Activated CD4-positive, CD25-positive, alpha-beta regulatory T cell treated with anti-CD3 and anti-CD28 coated beads, Interleukin-2, amount 50 U/mL, for 16 hours (primary cell): ENCODE results near the gene CSN1S1.
"Not testable (repeated sequence)": the region's sequence is repeated elsewhere in the genome, so short reads cannot be mapped to it uniquely, and the experiment has no call there.

Experiments
- DNase-seq: peaks from one replicate; pipeline ENCODE4 v3.0.0-alpha.2; 2020; ENCODE audit warnings: low read depth, low spot score

CSN1S1 gene, protein sequence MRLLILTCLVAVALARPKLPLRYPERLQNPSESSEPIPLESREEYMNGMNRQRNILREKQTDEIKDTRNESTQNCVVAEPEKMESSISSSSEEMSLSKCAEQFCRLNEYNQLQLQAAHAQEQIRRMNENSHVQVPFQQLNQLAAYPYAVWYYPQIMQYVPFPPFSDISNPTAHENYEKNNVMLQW

DNA sequence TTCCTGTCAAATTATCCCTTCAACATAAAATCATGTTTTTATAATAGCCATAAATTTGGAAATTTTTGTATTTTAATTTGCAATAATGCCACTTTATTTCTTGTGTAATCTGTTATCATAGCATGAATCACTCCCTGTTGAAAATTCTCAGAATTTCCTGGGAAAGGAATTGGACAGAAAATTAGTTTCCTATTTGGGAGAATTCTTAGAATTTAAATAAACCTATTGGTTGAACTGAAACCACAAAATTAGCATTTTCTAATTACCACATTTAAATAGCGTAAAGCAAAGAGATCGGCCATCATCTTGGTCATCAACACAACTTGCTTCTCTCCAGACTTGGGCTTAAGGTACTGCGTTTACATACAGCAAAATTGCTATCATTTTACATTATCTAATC is at the start of gene CSN1S1:
Gene CSN1S1, plus strand, starts transcription at position 301 of the 400 bp plus-strand sequence. CDS start 1,488 bp downstream, outside the sequence.
- DNase-seq = no peak

DNA sequence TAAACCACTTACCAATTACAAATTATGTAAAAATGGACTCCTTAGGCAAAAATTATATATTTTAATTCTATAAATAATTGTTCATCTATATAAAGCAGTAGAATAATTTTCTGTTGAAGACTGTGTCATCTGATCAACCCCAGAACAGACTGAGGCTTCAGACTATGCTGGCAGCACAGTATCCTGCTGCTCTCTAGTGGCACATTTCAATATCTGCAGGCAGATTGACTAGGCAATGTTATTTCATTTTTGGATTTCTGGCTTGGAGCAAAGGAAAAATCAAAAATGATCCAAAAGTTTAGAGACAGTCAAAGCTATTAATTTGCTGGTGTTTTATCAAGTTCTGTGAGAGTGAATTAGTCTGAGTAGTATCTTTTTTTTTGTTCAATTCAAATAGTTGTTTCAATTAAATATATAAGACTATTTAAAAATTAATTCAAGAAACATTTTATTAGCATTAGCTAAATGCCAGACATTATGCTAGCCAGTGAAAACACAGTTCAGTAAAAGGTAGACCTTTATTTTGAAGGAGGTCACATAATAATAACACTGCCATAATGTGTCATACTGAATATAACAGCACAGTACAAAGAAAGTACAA is 49.6 kb upstream of the CSN1S1 start:
- DNase-seq = no peak

- no peak for DNase-seq
Observed at GRCh38 chr4:69882150-69882549, 48.7 kb upstream of the CSN1S1 start.

DNA sequence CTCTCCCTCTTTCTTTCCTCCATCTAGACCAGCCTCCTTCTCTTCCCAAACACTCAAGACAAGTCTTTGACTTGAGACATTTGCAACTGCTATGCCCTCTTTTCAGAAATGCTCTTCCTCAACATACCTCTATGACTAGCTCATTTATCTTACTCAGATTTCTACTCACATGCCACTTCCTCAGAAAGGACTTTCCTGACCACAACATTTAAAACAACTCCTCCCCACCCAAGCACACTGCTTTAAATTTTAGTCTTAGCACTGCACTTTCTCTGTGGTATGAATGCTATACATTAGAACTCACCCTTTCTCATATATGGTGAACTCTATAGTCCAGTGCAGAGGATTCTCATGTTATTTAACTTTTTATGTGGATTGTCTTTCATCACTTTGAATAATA is 42.5 kb upstream of the CSN1S1 start:
- DNase-seq = no peak

DNA sequence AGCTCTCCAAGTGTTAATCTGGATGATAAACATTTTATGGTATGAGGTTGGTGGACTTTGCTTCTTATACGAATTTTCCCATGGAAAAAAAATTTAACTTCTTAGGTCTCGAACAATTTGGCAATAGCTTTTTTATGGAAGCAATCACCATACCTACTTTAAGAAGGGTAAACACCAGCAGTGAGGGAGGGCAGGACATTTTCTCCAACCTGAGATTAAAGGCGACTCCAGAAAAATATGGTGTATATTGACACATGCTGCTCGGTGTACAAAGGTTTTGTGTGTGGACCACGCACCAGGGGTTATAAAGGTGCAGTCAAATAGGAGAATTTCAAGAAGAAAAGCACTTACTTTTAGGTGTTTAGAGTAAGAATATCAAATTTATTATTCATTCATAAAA is 36.7 kb upstream of the CSN1S1 start:
- DNase-seq = no peak

DNA sequence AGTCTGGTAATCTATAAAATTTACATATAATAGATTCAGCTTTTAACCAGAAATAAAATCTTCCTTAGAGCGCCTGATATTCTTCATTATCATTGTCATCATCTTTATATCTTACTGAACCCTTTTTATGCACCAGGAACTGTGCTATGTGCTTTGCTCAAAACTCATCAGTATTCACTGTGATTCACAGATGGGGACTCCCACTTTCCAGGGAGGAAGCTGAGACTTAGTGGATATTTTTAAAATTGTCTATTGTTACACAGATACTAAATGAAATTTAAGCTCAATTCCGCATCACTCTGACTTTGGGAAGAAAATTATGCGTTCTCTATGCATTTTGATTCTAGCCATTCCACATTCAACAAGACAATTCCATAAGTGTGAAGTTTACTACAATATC is 36.1 kb upstream of the CSN1S1 start:
- DNase-seq = no peak

GRCh38 chr4:69896530-69897116 is 34.2 kb upstream of the CSN1S1 start:
- DNase-seq = no peak

- DNase-seq = no peak
Observed at GRCh38 chr4:69907151-69907550, 23.7 kb upstream of the CSN1S1 start.

DNA sequence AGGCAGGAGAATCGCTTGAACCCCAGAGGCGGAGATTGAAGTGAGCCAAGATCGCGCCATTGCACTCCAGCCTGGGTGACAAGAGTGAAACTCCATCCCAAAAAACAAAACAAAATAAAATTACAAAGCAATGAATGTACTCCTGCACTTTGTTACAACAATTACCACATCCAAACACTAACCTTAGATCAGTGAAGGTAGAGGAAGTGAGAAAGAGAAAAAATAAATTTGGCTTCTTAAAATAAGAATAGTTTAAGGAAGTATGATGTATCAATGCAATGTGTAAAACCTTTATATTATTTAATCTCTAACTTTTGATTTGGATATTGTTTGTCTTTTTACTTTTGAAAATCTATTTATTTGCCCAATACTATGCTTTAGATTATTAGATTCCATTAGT is 21.7 kb upstream of the CSN1S1 start:
- DNase-seq = no peak

GRCh38 chr4:69910016-69910782 is 20.7 kb upstream of the CSN1S1 start:
- no peak for DNase-seq

- DNase-seq = no peak
Observed at GRCh38 chr4:69920874-69921273, 10.0 kb upstream of the CSN1S1 start.

DNA sequence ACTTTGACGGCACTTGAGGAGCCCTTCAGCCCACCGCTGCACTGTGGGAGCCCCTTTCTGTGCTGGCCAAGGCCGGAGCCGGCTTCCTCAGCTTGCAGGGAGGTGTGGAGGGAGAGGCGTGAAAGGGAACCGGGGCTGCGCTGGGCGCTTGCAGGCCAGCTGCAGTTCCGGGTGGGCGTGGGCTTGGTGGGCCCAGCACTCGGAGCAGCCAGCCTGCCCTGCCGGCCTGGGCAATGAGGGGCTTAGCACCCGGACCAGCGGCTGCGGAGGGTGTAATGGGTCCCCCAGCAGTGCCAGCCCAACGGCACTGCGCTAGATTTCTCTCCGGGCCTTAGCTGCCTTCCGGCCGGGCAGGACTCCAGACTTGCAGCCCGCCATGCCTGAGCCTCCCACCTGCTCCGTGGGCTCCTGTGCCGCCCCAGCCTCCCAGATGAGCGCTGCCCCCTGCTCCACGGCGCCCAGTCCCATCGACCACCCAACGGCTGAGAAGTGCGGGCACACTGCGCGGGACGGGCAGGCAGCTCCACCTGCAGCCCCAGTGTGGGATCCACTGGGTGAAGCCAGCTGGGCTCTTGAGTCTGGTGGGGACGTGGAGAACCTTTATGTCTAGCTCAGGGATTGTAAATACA is 7.0 kb upstream of the CSN1S1 start:
- DNase-seq = not testable (repeated sequence)

- no peak for DNase-seq
Observed at GRCh38 chr4:69934150-69934549, 3.3 kb downstream of the CSN1S1 start.

- no peak for DNase-seq
Observed at GRCh38 chr4:69936566-69936965, 5.7 kb downstream of the CSN1S1 start.

- no peak for DNase-seq
Observed at GRCh38 chr4:69951602-69952001, 20.7 kb downstream of the CSN1S1 start.

- no peak for DNase-seq
Observed at GRCh38 chr4:69957209-69957608, 26.3 kb downstream of the CSN1S1 start.

GRCh38 chr4:69965628-69966027 is 34.8 kb downstream of the CSN1S1 start, which contains the start of gene CSN2:
TSS of gene CSN2 (minus strand) at chr4:69965728. CDS start at chr4:69960995, 4,733 bp downstream.
- no peak for DNase-seq

GRCh38 chr4:69970071-69970470 is 39.2 kb downstream of the CSN1S1 start:
- DNase-seq = no peak

DNA sequence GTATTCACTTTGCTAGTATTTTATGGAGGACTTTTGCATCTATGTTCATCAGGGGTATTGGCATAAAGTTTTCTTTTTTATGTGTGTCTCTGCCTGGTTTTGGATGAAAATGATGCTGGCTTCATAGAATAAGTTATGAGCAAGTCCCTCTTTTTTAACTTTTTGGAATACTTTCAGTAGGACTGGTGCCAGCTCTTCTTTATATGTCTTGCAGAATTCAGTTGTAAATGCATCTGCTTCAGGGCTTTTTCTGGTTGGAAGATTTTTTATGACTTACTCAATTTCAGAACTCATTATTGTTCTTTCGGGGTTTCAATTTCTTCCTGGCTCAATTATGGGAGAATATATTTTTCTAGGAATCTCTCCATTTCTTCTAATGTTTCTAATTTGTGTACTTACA is 43.8 kb downstream of the CSN1S1 start:
- no peak for DNase-seq

DNA sequence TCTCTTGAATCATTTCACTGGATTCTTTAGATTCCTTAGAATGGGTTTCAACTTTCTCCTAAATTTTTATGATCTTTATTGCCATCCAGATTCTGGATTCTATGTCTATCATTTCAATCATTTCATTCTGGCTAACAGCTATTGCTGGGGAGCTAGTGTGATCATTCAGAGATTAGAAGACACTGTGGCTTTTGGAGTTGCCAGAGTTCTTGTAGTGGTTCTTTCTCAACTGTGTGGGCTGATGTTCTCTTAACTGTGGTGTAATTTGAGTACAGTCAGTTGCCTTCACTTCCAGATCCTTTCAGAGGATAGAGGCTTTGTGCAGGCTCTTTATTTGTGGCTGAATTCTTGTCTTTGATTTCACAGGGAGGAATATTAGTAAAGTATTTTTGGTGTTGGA is 46.7 kb downstream of the CSN1S1 start:
- DNase-seq = no peak

- DNase-seq = no peak
Observed at GRCh38 chr4:69984030-69984443, 53.2 kb downstream of the CSN1S1 start.

DNA sequence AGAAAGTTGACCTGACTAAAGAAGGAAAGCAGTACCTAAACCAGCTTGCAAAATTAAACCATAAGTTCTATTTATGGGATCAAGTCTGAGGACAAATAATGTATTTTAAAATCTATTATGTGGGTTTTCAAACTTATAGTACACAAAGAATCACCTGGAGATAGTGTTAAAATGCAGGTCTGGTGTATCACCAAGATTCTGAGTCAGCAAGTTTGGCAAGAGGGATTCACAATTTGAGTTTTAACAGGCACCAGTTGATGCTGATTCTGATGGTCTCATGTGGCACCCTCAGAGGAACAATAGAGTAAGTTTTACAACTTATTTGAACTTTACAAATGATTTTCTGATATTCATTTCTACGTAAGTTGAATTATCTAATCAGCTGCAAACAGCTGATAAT is 55.8 kb downstream of the CSN1S1 start:
- DNase-seq = no peak
